ENCODE data around the gene POU5F1.
"Not testable (repeated sequence)": the region's sequence is repeated elsewhere in the genome, so short reads cannot be mapped to it uniquely, and the experiment has no call there.

POU5F1 gene

DNA sequence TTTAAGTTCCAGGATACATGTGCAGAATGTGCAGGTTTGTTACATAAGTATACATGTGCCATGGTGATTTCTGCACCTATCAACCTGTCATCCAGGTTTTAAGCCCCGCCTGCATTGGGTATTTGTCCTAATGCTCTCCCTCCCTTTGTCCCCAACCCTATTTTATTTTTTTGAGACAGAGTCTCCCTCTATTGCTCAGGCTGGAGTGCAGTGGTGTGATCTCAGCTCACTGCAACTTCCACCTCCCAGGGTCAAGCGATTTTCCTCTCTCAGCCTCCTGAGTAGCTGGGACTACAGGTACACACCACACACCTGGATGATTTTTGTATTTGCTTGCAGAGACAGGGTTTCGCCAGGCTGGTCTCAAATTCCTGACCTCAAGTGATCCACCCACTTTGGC lies 18.7 kb upstream of the POU5F1 start:
- DNase-seq: not testable (repeated sequence)

DNA sequence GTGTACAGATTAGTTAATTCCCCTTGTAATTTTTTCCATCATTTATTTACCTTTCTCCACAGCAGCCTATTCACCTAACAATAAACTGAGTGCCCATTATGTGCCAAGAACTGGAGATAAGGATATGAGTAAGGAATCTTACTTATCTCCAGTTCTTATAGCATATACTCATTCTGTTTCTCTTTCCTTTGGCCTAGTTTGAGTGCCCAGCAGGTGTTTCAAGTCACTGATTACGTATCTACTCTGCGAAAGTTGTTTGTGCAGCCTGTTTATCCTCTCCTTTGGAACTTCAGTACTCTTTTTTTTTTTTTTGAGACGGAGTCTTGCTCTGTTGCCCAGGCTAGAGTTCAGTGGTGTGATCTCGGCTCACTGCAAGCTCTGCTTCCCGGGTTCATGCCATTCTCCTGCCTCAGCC lies 17.3 kb upstream of the POU5F1 start:
- DNase-seq: no peak

DNA sequence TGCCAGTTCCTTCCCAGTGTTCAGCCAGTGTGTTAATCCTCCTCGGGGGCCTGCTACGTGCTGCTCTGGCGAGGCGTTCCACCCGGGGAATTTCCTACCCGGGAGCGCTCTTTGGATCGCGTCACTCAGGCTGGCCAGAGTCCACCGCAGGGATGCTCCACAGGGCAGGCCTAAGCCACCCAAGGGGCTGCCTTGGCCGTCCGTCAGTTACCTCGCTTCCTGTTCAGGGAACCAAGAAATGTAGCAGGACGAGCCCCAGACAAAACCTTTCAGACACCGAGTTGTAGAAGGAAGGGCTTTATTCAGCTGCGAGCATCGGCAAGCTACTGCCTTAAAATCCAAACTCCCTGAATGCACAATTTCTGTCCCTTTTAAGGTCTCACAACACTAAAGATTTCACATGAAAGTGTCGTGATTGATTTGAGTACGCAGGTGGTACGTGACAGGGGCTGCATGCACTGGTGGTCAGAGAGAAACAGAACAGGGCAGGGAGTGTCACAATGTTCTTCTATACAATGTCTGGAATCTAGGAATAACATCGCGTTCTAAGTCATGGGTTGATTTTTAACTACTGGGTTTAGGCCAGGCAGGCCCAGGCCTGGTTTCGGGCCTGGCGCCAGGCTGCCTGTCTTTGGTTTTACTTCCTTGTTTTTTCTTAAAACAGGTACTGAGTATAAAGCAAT lies 15.7 kb upstream of the POU5F1 start:
- DNase-seq: no peak

DNA sequence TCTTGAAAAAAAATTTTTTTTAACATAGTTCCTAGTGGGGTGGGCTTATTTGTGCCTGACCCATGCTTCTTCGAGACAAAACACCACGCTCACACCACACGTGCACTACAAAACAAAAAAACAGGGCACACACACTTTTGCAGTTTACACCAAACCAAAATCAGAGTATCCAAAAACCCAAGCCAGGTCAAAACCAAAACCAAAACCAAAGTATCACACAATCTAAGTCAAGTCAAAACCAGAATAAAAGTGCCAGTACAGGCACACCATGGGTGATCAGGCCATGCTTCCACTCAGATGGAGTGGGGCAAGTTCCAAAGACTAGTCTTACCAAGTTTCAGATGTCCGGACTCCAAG lies 15.2 kb upstream of the POU5F1 start:
- DNase-seq: not testable (repeated sequence)

DNA sequence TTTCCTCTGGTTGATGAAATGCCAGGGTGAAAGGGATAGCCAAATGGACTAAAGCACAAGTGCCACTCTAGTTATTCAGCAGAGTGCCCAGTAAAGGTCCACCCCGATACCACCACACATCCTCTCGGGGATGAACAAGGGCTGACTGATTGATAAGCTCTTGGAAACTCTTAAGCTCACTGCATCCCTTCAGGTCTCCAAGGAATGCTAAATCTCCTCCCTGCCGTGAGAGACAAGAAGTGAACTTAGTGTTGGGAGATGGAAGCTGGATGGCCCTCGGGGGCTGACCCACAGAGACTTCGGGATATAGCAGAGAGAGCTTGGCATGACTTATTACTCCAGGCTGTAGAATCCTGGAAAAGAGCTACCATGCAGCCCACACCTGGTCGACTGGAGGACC lies 13.4 kb upstream of the POU5F1 start:
- DNase-seq: not testable (repeated sequence)

DNA sequence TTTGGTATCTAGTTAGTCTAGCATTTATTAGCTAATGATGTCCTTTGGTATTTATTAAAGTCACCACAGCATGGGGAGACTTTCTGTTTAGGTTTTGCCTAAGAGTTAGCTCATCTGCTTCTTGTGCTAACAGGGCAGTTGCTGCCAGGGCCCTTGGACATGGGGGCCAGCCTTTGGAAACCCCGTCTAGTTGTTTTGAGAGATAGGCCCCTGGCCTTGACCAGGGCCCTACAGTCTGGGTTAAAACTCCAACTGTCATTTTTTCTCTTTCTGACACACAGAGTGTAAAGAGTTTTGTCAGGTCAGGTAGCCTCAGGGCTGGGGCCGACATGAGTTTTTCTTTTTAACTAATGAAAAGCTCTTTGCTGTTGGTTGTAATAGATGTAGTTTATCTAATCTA lies 12.8 kb upstream of the POU5F1 start:
- not testable (repeated sequence) for DNase-seq

DNA sequence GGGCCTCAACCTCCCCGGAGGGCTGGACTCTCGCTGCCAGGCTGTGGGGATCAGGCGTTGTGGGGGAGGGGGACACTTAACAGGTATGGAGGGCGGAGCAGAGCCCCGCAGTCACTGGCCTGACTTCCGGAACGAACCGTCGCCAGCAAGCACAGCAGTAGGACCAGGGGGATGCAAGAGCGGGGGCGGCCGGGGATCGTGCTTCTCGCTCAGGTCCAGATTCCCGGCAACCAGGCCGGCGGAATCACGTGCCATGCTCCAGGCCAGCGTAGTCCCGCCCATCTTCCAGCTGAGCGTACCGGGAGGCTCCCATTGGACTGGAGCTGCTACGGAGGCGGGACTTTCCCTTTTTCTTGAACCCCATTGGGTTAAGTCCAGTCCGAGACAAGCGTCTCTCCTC lies 10.0 kb upstream of the POU5F1 start:
- DNase-seq: no peak

DNA sequence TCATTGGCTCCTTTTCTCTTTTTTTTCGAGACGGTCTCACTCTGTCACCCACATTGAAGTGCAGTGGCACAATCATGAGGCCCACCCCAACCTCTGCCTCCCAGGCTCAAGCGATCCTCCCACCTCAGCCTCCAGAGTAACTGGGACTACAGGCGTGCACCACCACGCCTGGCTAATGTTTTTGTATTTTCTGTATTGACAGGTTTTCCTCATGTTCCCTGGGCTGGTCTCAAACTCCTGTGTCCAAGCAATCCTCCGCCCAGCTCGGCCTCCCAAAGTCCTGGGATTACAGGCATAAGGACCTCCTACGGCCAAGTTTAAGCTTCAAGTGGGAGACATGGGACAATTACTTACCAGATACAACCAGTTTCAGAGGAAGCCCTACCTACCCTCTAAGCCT lies 9.4 kb upstream of the POU5F1 start:
- no peak for DNase-seq

DNA sequence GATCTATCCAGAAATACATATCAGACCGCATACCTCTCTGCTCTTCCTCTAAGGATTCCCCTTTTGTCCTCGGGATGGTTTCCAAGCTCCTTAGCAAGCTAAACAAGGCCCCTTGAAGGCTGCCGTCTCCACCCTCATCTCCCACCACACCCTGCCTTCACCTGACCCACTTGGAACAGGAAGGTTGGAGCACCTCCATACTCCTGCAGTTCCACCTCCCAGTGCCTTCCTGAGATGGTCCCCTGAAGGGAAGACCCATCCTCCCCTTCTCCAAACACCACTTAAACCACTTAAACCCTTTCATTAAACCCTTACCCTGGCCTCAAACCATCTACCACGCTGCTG lies 8.5 kb upstream of the POU5F1 start:
- DNase-seq: no peak

DNA sequence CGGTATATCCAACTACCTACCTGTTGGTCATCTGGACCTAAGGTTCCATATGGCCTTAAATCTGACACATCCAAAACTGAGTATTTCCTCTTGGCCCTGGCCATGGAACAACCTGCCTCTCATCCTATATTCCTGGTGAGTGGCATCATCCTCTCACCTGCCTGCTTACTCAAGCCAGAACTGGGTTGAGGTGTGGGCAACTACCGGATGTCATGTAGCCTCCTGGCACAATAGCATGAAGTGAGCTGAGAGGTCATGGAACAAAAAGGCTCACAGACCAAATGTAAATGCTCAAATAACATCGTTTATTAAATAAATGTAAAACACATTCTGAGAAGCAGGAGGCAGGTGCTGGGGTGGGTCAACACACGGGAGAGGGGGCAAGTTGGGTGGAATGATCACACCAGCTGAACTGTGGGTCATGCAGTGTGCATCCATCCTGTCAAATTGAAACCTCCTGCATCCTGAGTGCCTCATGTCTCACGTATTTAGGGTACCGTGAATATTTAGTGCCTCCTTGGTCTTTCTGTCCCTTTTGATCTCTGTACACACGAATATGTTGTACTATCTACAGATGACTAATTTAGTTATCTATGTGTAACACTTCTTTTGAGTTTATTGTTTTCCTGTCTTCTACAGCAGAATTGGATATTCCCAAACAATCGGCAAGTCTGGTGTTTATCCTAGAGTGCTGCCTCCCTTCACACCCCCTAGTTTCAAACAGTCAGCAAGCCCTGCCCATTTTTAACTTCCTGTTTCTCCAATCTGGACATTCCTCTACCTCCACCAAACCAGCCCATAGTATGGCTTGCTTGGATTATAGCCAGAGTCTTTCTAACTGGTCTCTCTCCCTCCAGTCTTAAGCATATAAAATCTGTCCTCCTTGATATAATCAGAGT lies 7.9 kb upstream of the POU5F1 start:
- DNase-seq: no peak

DNA sequence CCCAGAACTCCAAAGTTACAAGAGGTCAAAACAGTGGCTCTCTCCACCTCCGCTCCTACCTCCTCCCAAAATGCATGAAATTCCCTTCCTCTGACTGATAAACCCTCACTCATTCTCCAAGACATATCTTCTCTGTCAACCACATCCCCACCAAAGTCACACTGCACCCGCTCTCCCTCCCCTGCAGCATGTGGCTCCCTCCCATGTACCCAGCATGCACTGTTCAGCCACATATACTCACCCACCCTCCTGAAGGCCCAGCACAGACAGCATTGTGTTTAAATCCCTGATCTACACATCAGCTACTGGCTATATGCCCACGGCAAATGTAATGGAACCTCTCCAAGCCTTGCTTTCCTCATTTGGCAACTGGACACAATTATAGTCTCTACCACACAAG lies 5.5 kb upstream of the POU5F1 start:
- DNase-seq: no peak

DNA sequence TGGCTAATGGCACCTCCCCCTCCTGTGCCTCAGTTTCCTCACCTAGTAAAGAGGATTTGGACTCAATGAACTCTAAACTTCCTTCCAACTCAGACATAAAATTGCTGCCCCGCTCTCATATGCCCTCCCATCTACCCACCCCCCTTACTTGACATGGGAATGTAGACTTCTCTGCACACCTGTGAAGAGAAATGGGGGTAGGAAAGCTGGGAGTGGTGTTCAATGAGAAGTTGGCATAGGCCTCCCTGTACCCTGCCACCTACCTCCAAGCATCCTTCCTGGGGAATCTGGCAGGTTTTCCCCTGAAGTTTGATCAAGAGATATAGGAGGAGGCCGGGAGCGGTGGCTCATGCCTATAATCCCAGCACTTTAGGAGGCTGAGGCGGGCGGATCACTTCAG lies 3.9 kb upstream of the POU5F1 start:
- DNase-seq: no peak

DNA sequence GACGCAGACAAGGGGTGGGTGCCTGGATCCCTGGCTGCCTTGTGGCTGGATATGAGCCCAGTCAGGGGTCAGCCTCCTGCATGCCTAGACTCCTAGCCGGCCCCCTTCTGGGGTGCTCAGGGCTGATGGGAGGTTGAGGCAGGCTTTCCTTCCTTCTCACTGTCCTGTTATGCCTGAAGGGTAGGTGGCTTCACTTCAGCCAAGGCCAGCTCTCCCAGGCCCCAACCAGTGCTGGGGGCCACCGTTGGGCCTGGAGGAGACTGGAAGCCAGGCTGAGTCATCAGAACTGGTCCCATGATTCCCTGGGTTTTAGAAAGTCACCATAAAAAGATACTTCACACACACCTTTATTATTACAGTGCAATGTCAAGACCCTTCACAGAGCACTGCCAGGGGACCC lies 2.9 kb upstream of the POU5F1 start:
- DNase-seq: no peak

DNA sequence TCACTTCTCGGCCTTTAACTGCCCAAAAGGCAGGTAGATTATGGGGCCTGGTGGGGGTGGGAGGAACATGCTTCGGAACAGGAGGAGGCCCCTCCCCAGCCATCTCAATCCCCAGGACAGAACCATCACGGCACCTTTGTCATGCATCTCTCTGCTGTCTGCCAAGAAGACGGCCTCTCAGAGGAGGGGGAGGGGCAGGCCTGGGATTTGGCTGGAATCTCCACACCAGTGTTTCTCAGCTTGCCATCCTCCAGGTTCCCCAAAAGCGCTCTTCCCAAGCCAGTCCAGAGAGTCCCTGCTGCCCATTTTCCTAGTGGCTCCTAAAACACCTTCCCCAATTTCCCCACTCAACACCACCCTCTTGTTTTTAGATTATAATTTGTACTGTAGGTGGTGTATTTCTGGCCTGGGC lies 2.5 kb upstream of the POU5F1 start:
- no peak for DNase-seq

DNA sequence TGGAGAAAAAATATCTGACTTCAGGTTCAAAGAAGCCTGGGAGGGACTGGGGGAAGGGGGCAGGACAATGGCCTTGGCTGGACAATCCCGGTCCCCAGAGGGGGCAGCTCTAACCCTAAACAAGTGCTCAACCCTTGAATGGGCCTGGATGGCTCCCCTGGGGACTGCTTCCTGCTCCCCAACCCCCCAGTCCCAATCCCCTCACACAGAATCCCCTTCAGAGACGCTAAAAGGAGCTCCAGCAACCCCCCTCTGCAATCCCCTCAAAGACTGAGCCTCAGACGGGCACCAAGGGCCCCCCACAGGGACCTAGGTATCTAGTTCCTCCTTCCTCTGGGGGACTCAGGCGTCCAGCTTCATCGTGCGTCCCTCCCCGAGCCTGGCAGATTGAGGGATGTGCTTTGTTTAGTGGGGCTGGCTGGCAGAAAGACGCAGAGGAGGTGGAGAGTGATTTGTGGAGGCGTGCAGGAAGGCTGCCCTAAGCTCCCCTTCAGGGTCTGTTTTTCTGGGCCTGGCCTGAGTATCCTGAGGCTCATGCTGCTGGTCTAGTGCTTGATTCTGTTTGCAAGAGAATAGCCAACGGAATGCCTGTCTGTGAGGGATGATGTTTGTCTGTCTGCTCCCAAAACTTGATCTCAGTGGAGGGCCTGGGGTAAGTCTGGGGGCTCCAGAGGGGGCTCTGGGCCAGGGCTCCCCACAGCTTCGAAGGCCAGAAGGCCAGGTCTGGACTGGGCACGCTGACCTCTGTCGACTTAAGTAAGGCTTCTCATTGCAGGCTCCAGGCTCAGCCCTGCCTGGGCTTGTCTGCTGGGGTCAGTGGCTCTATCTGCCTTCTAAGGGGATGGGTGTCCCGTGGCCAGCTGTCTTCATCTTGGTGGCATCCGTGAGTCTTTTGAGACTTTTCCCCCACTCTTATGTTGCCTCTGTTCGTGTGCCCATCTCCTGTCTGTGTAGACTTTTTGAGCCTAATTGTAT lies 1.7 kb upstream of the POU5F1 start:
- DNase-seq: no peak

DNA sequence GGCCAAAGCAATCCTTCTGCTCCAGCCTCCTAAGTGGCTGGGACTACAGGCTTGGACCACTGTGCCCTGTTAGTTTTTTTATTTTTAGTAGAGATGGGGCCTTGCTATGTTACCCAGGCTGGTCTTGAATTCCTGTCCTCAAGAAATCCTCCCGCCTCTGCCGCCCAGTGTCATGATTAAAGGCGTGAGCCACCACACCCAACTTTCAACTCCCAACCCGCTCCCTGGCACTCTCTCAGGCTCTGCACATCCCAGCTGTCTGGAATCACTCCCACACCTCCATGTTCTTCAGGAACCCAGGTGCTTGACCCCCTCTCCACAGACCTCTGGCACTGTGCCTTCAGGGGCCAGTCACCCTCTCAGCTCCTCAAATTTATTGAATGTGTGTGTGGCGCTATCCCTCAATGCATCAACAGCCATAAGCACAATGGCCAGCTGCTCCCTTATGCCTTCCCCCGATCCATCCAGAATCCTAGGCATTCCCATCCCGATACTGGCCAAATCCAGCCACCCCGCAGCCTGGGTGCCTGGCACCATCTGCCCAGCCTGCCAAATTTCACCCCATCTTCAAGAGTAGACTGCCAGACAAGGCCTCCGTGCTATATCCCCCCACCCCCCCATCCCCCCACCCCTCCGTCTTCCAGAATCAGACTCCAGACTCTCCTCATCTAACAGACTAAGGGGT lies 647 bp upstream of the POU5F1 start:
- DNase-seq: no peak

DNA sequence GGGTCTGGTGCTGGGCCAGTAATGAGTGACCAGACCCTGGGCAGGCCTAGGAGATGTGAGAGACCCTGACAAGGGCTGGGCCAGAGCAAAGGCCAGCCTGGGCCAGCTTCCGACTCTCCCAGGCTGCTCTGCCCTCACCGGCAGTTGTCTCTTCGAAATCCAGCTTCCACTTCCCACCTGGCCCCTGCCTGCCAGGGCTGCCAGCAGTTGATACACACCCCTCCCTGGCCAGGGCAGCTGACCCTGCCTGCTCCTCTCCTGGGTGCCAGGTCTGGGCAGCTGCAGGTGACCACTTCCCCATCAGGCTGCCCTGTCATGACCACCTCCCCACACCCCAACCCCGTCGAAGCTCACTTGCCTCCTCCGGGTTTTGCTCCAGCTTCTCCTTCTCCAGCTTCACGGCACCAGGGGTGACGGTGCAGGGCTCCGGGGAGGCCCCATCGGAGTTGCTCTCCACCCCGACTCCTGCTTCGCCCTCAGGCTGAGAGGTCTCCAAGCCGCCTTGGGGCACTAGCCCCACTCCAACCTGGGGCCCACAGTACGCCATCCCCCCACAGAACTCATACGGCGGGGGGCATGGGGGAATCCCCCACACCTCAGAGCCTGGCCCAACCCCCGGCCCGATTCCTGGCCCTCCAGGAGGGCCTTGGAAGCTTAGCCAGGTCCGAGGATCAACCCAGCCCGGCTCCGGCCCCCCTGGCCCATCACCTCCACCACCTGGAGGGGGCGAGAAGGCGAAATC lies 453 bp downstream of the POU5F1 start:
- not testable (repeated sequence) for DNase-seq

DNA sequence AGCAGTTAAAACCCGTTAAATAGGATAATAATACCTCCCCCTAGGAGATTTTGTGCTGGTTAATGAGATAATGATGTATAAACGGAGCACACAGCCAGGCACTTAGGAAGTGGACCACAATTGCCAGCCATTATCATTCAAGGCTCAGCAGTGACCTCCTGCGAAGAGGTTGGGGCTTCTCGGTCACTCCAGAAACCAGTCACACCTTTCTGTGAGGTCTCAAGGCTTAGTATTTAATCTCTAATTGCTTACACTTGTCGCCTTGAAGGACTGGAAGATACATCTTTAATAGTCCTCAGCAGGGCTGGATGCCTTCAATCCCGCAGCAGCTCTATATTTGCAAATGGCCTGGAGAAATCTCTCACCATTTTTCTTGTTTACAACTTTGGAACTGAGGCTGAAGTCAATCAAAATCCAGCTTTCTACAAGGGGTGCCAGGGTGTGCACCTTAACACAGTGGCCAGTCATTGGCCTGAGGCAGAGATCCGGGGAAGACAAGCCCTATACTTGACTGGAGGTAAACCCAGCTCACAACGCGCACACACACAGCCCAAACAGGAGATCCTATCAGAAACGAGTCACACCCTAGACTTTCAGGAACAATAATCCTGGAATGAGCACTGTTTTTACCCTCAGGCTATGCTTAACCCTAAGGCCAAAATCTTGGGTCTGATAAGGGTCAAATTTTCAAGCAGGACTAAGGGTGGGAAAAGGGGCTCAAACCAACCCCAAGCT lies 1.2 kb downstream of the POU5F1 start:
- DNase-seq: no peak

DNA sequence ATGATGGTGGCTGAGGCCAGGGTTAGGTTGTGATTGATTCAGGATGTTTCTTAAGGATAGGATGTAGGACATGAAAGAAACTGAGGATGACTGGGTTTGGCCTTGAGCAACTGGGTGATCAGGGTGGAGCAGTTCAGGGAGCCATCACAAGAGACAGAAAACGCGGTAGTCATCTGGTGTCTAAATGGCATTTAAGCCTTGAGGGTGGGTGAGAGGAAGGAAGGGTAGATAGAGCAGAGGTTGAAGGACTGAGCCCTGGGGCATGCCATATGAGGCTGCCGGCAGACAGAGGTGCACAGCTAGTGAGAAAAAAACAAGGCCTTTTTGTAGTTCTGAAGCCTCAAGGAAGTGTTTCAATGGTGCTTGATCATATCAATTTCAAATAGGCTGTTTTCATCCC lies 1.9 kb downstream of the POU5F1 start:
- DNase-seq: no peak

DNA sequence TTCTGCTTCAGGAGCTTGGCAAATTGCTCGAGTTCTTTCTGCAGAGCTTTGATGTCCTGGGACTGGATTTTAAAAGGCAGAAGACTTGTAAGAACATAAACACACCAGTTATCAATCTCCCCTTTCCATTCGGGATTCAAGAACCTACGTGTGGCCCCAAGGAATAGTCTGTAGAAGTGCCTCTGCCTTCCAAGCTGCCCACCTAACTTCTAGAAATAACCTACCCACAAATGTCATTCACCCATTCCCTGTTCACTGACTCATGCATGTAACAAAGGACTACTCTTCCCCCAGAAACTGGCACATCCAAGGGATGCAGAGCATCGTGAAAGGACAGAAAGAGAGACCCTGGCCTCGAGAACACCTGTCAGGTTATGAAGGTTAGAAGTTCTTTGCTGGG lies 4.5 kb downstream of the POU5F1 start:
- no peak for DNase-seq

All from NCI-H510A treated with DMSO at 0.1 percent for 48 hours (cell line).